Measurements from ENCODE around the gene ANGPTL7. TPM values are rescaled to one million over a fixed set of nuclear protein-coding genes. Genes with fewer than 3 reads are reported as not detected.
"Not testable (repeated sequence)": the region's sequence is repeated elsewhere in the genome, so short reads cannot be mapped to it uniquely, and the experiment has no call there.

ANGPTL7 gene
- total RNA-seq, 1 donor = under 0.01 TPM

DNA sequence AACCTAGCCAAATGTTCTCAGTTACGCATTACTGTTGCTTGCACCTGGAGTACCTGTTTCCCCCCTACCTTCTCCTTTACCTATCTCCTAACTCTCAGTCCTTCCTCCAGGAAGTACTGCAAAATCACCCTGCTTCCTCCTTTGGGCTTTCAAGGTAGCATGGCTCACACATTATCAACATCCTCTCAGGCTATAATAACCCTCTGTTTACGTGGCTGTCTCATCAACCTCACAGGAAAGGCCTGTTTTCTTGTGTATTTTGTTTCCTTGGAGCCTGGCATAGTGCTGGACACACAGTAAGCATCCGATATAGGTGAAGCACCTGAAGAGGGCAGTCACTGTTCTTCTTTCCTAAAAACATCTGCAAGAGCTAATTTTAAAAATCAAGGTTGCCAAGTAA, 32.7 kb upstream of the ANGPTL7 start:
- no peak for DNase-seq (ENCODE audit: low read depth)
- no peak overlapping the region for H3K4me3 ChIP-seq (ENCODE audit: low read depth, low read length)
- TF ChIP-seq, protein P1, sequence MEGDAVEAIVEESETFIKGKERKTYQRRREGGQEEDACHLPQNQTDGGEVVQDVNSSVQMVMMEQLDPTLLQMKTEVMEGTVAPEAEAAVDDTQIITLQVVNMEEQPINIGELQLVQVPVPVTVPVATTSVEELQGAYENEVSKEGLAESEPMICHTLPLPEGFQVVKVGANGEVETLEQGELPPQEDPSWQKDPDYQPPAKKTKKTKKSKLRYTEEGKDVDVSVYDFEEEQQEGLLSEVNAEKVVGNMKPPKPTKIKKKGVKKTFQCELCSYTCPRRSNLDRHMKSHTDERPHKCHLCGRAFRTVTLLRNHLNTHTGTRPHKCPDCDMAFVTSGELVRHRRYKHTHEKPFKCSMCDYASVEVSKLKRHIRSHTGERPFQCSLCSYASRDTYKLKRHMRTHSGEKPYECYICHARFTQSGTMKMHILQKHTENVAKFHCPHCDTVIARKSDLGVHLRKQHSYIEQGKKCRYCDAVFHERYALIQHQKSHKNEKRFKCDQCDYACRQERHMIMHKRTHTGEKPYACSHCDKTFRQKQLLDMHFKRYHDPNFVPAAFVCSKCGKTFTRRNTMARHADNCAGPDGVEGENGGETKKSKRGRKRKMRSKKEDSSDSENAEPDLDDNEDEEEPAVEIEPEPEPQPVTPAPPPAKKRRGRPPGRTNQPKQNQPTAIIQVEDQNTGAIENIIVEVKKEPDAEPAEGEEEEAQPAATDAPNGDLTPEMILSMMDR (IDR thresholded peaks at IDR 0.05; ENCODE audit: insufficient read depth, low read length) = no peak

DNA sequence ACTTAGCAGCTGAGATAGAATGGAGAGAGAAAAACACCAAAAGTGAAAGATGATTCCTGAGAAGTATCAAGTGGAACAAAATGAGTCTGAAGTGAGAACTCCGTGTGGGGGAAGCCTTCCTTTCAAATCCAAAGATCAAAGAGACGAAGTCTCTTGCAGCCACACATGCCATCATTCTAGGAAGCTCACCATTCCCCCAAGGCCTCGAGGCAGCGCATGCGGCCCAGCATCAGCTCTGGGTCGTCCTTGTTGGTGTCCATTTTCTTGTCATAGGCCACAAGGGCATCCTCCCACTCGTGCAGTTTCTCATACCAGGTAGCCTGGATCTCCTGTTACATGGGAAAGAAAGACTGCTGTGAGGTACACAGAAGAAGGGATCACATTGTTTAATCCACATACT, 32.2 kb upstream of the ANGPTL7 start:
- no peak for DNase-seq (ENCODE audit: low read depth)

DNA sequence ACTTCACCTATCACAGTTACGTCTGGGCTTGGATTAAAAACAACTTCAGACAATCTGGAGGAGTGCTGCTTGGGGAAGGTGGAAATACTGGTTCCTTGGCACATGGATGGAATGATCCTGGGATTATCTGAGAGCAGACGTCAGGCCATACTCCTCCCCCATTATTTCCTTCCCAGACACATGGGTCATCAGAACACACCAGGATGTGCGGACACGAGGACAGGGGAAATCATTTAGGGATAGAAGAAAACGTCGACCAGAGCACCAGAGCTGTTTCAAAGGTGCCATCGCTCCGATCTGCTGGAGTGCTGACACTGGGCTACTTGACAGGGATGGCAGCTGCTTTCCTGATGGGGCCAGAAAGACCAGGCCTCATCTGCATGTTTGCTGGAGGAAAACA, 31.8 kb upstream of the ANGPTL7 start:
- TF ChIP-seq, protein P1 (IDR thresholded peaks at IDR 0.05; ENCODE audit: insufficient read depth, low read length) = no peak
- H3K4me3 ChIP-seq (ENCODE audit: low read depth, low read length) = no peak overlapping the region
- no peak for DNase-seq (ENCODE audit: low read depth)

More for the DNA sequence above, 32.2 kb upstream of the ANGPTL7 start:
- no peak overlapping the region for H3K4me3 ChIP-seq (ENCODE audit: low read depth, low read length)
- TF ChIP-seq, protein P1 (IDR thresholded peaks at IDR 0.05; ENCODE audit: insufficient read depth, low read length) = no peak

DNA sequence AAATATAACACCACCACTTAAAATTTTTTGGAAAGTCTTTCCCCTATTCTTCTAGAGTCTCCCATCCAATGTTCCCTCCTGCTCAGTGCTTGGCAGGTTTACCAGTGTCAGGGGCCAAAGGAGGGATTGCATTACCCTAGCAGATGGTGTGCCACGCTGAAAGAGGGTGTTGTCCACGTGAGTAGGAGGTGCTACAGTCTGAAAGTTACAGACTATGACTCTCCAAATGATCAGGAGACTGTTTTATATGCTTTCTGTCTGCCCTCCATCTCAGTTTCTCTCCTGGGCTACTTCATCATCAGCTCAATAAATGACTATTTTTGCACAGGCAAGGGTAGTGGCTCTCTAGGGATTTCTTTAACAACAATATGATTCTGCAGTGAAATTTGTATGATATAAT, 31.3 kb upstream of the ANGPTL7 start:
- TF ChIP-seq, protein P1 (IDR thresholded peaks at IDR 0.05; ENCODE audit: insufficient read depth, low read length) = no peak
- peak; percentile 87 for DNase-seq (ENCODE audit: low read depth)
- no peak overlapping the region for H3K4me3 ChIP-seq (ENCODE audit: low read depth, low read length)

DNA sequence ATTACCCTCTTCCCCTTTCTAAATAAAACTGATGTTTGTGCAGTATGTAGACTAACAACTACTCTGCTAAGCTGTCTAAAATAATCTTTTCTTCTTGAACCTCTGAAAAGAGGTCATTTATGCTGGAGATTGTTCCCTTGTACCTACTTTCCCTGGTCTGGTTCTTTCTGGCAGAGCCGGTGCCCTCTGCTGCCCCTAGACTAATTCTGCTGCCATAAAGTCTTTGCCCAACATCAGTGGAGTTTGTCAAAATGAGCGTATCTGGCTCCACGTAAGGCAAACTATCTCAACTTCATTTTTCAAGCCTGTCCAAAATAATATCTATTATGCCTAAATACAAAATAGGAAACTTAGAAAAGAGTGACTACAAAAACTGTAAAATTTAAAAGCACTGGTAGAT, 30.9 kb upstream of the ANGPTL7 start:
- no peak for DNase-seq (ENCODE audit: low read depth)
- TF ChIP-seq, protein P1 (IDR thresholded peaks at IDR 0.05; ENCODE audit: insufficient read depth, low read length) = no peak
- H3K4me3 ChIP-seq (ENCODE audit: low read depth, low read length) = no peak overlapping the region

DNA sequence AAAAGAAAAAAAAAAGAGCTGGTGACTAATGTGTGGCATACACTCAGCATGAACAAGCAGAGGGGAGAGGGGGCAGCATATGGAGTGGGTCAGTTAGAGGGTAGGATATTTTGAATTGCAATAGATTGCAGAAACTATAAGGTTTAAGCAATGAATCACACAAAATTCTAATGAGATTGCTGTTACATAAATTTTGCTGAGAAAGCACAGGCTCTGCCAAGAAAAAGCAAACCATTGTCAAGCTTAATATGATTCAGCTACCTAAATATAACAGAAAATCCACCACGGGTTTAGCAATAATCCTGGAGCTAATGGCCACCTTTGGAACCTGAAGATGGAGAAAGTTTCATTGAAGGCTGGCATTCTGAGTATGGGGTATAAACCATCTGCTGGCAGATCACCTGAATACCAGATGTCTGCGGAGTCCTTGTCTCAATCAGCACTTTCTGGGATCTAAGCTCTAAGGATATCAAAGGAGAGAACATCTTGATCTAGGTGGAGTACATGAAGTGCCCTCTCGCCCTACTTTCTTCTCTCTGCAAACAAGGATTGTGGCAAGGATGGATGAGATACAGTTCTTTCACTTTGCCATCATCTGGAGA, 30.3 kb upstream of the ANGPTL7 start:
- TF ChIP-seq, protein P1 (IDR thresholded peaks at IDR 0.05; ENCODE audit: insufficient read depth, low read length) = no peak
- DNase-seq (ENCODE audit: low read depth) = peak; percentile 97

DNA sequence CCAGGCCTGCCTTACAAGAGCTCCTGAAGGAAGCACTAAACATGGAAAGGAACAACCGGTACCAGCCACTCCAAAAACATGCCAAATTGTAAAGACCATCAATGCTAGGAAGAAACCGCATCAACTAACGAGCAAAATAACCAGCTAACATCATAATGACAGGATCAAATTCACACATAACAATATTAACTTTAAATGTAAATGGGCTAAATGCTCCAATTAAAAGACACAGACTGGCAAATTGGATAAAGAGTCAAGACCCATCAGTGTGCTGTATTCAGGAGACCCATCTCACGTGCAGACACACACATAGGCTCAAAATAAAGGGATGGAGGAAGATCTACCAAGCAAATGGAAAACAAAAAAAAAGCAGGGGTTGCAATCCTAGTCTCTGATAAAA, 26.4 kb upstream of the ANGPTL7 start:
- DNase-seq (ENCODE audit: low read depth); H3K4me3 ChIP-seq (ENCODE audit: low read depth, low read length): not testable (repeated sequence)

More for the DNA sequence above, 30.3 kb upstream of the ANGPTL7 start:
- H3K4me3 ChIP-seq (ENCODE audit: low read depth, low read length) = no peak overlapping the region

DNA sequence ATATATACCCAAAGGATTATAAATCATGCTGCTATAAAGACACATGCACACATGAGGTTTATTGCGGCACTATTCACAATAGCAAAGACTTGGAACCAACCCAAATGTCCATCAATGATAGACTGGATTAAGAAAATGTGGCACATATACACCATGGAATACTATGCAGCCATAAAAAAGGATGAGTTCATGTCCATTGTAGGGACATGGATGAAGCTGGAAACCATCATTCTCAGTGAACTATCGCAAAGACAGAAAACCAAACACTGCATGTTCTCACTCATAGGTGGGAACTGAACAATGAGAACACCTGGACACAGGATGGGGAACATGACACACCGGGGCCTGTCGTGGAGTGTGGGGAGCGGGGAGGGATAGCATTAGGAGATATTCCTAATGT, 22.4 kb upstream of the ANGPTL7 start:
- not testable (repeated sequence) for H3K4me3 ChIP-seq (ENCODE audit: low read depth, low read length); DNase-seq (ENCODE audit: low read depth)

Measured in fibroblast of the aortic adventitia (primary cell).